Mesenteric fat pad (tissue), 1 donor: Measurements from ENCODE around the gene ESCO1. TPM values are rescaled to one million over a fixed set of nuclear protein-coding genes. Genes with fewer than 3 reads are reported as not detected.
"Not testable (repeated sequence)": the region's sequence is repeated elsewhere in the genome, so short reads cannot be mapped to it uniquely, and the experiment has no call there.

Experiments
- DNase-seq: peaks from one replicate; pipeline ENCODE4 v3.0.0-alpha.2; 2020; ENCODE audit warnings: low spot score
- total RNA-seq: library from RNA; stranded (reverse); fragmentation: NEBNext Ultra II Directional; extraction: Animal tissue kit (Norgen Biotek cat#: 25700); gene quantifications from one replicate; pipeline ENCODE4 v1.2.1, GENCODE V29; 2021
- donor health status: DM: yes; HTN: yes; CAD: no.

The ESCO1 gene
- total RNA-seq, 1 donor from 2014 or later: 11.1 TPM

DNA sequence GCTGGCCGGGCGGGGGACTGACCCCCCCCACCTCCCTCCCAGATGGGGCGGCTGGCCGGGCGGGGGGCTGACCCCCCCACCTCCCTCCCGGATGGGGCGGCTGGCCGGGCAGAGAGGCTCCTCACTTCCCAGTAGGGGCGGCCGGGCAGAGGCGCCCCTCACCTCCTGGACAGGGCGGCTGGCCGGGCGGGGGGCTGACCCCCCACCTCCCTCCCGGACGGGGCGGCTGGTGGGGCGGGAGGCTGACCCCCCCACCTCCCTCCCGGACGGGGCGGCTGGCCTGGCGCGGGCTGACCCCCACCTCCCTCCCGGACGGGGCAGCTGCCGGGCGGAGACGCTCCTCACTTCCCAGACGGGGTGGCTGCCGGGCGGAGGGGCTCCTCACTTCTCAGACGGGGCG is 8.1 kb downstream of the ESCO1 start:
- DNase-seq: not testable (repeated sequence)

DNA sequence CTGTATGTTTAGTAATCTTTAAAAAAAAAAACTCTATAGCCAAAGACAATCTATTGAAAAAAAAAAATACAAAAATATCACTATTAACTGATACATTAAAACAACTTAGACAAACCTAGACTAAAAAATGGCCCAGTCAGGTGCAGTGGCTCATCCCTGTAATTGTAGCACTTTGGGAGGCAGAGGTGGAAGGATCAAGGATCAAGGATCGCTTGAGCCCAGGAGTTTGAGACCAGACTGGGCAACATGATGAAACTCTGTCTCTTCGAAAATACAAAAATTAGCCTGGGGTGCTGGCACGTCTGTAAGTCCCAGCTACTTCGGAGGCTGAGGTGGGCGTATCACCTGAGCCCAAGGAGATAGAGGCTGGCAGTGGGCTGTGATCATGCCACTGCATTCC is 16.1 kb downstream of the ESCO1 start:
- no peak for DNase-seq

DNA sequence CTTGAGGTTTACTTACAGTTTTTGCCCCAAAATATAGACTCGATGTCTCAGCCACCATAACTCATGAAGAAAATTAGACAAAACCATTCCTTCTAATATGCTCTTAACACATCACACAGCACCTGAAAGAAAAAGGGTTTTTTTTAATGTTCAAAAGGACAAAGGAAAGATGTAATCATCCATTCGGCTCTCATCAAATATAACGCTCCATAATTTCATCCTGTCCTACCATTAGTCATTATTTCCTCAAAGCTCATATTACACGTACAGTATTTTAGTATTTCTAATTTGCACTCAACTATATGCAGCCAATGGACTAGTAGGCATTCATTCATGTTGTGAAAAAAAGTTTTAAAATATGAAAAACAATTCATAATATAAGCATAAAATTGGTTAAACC is 24.8 kb downstream of the ESCO1 start:
- no peak for DNase-seq

DNA sequence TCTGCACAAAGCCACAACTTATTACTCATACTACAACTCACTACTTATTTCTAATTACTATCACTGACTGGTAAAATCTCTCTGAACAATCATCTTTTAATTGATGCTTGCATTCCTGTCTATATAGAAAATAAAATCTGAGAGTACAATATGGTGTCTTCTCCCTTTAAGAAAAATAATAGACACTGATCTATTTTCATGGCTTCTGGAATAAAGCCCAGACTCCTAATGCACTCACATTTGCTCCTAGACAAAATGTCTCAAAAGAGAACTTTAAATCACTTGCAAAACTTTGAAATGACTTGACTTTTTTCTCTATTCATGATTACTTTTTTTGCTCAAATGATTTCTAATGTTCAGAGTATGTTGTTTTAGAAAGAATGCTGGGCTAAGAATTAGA is 28.7 kb downstream of the ESCO1 start:
- no peak for DNase-seq

DNA sequence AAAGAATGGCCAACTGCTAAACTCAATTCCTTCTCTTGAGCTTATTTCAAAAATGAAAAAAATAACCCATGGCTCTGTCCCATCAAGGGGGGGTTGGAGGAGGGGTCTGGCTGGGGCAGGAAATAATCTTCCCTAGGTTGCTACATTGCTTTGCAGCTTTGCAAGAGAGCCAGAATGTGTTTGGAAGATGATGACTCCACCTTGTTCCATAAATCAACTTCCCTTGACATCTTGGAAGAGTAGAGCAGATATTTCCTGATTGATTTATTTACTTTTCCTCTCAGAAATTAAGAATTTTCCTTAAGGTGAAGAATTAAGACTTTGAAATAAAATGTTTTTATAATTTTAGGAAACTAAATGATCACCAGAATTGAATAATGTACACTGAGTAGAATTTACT is 41.3 kb downstream of the ESCO1 start:
- DNase-seq: no peak

DNA sequence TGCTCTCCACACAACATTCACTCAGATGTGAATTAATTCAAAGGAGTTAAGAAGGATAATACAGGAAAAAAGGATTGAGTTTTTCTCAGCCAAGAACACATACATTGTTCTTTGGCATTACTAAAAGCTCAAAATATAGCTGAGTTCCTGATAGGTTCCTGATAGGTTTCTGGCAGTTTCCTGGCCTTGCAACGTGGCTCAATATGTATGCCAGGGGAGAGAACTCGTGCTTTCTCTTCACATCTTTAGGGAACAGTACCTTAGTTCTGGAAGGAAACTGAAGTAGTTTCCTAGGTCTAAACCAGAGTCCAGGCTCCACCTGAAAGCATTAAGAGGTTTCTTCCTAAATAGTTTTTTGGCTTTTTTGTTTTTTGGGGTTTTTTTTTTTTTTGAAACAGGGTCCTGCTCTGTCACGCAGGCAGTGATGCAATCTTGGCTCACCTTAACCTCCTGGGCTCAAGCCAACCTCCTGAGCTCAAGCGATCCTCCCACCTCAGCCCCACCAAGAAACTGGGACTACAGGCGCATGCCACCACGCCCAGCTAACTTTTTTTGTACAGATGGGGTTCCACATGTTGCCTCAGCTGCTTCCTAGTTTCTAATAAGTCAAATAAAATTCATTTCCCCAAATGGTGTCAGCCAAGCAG is 42.8 kb downstream of the ESCO1 start:
- DNase-seq: no peak

DNA sequence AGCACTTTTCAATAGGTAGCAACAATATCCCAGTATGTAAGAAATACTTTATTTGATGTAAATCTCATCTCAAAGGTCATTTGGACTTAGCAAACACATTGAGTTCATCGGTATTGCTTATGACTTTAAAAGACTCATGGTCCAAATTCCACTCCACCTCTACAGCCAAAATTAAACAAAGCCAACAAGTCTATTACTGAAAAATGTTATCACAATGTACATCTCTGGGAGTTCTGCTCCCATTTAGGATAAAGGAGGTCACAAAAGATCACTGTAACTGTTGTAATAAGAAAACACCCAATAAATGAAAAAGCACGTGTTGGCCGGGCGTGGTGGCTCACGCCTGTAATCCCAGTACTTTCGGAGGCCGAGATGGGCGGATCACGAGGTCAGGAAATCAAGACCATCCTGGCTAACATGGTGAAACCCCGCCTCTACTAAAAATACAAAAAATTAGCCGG is 50.0 kb downstream of the ESCO1 start:
- no peak for DNase-seq

DNA sequence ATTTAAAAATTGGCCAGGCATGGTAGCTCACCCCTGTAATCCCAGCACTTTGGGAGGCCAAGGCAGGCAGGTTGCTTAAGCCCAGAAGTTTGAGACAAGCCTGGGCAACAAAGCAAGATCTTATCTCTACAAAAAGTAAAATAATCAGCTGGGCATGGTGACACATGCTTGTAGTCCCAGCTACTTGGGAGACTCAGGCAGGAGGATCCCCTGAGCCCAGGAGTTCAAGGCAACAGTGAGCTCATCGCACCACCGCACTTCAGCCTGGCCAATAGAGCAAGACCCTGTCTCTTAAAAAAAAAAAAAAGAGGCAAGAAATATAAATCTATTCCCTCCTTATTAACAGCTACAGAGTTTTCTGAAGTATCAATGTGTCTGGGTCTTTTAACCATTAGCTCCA is 51.9 kb downstream of the ESCO1 start:
- no peak for DNase-seq

DNA sequence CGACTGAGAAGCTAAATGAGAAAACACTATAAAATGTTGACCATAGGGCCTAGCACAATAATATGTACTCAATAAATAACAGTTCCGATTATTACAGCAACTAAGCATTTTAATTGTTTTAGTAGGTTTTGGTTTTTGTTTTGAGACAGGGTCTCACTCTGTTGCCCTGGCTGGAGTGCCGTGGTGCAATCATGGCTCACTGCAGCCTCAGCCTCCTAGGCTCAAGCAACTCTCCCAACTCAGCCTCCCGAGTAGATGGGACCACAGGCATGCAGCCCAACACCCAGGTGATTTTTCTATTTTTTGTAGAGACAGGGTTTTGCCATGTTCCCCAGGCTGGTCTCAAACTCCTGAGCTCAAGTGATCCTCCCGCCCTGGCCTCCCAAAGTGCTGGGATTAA is 54.1 kb downstream of the ESCO1 start:
- DNase-seq: no peak

DNA sequence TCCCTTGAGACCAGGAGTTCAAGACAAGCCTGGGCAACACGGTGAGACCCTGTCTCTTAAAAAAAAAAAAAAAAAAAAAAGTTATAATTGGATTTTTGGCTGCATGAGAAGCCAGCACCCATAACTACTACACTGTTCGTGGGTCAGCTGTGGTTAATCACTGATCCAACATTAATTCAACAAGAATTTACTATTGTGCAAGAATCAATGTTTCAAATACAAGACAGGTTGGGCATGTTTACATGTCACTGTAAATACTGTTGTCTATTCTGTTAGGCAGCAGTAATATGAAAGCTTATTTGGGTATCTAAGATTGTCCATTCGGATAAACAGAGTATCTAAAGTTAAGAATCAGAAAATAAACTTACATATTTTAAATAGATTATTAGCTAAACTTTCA is 62.3 kb downstream of the ESCO1 start:
- no peak for DNase-seq

DNA sequence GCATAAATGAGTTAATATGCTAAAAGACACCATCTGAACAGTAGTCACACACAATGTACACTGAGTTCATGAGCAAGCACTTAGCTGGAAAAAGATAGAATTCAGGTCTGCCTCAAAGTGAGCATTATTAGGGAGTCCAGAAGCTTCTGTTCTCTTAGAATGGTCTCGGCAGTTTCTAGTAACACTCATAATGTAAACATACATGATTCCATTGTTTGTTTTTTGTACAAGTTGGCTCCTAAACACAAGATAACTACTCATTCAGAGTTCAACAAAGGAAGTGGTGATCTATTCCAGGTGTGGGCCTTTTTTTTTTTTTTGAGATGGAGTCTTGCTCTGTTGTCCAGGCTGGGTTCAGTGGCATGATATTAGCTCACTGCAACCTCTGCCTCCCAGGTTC is 66.2 kb downstream of the ESCO1 start:
- no peak for DNase-seq

DNA sequence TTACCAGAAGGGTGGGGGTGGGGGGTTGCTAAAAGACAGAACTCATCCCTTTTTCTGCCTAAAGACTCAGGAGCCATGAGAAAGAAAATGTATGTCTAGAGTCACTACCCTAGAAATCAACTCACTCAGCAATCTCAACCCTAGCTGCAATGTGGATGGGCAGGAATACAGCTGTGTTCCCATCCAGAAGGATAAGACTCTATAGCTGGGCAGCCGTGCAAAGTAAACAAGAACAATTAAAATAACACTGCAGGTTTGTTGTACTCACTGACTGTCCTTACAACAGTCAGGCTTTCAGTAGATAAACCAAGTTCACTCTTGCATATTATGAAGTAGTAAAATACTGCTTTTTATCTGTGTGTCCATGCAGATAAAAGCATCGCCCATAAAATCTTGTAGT is 74.0 kb downstream of the ESCO1 start:
- DNase-seq: no peak

DNA sequence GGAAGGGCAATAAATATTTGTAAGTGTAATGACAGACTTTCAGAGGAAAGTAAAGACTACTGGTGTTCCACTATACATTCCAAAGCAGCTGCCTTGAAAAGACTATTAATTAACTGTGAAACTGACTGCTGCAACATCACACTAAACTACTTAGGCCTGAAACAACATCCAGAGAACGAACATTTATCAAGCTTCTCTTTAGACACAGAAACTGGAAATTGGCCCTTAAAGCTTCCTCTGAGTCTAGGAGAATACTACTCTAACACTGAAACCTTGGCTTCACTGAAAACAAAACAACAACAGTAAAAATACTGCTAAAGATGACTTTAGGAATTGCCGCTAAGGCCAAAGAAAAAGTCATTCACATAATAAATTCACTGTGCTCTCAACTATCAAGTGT is 74.6 kb downstream of the ESCO1 start:
- DNase-seq: no peak

DNA sequence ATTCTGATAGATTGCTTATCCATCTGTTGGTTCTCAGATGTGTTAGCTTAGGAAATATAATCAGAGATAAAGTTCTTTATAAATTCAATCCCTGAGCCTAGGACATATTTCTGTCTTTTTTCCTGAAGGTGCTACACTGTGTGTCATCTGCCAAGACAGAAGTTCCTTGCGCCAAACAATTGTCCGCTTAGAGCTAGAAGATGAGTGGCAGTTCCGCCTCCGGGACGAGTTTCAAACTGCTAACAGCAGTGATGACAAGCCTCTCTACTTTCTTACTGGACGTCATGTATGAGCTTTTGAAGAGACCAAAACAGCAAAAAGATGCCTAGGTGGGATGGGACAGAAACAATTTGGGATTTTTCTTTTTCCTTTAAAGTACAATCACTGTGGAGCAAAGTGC is 78.0 kb downstream of the ESCO1 start:
- DNase-seq: no peak

DNA sequence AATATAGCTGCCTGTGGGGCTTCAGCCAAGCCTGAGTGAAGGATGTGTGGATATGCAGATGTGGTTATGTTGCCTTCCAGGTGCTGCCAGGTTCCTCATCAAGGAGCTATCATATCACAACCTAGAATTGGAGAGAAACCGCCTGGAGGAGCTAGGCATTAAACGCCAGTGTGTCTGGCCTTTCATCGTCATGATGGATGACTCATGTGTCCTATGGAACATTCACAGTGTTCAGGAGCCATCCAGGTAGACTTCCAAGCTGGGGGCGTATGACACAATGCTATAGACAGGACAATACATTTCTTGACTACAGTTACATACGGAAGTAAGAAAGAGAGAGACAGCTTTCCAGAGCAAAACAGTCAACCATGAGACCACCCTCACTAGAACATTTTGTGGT is 86.8 kb downstream of the ESCO1 start:
- DNase-seq: no peak

DNA sequence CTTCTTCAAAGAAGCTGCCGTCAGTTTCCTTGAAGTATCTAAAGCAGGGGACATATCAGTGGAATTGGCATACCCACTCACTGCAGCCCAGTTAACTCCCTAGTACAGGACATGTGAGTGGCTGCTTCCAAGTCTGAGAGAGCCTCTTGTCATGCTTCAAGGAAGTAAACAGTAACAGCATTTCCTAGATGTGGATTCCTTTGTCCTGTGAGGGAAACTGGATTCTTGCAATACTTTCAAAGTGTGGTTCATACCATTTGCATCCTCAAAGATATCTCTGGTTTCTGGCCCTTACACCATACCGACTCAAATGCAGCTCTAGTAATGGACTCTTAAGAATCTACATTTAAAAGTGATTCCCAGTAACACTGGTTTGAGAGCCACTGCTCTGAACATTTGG is 87.2 kb downstream of the ESCO1 start:
- no peak for DNase-seq

DNA sequence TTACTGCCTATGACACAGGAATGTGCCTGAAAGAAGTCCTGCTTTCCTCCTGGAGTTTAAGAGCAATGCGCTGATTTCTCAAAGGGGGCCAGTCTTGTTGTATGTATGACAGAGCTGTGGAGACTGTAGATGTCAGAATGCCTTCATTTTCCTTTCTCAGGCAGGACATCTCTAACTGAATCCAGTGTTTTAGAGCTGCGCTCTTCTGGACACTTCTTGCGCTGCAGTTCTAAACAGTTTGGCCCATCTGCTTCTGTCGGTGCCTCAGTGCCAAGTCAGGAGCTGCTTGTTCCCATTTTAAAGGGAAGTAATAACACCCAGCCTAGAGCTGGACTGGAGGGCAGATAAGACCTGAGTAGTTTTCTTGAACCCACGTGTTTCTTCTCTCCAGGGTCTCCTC is 91.4 kb downstream of the ESCO1 start:
- DNase-seq: no peak

DNA sequence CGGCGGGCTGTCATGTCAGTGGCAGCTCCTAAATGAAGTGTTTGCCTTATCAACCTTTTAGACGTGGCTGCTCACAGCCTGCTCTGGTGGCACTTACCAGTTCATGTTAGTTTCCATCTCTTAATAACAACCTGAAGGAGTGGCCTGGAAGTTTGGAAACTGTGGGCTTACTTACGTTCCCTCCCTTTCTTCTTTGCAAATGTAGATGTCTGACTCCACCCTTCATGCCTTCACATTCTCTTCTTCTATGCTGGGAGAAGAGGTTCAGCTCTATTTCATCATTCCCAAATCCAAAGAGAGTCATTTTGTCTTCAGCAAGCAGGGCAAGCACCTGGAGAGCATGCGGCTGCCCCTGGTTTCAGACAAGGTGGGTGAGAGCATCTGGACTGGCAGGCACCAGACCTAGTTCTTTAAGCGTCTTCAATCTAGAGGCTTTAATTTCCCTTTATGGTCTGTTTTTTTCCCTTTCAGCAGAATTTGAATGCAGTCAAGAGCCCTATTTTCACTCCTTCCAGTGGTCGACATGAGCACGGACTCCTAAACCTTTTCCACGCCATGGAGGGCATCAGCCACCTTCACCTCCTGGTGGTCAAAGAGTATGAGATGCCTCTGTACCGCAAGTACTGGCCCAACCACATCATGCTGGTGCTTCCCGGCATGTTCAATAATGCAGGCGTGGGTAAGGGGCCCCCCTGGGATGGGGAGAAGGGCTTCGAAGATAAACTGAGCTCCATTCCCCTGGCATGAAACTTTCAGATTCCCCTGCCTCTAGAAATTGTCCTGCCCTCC is 92.4 kb downstream of the ESCO1 start:
- no peak for DNase-seq

DNA sequence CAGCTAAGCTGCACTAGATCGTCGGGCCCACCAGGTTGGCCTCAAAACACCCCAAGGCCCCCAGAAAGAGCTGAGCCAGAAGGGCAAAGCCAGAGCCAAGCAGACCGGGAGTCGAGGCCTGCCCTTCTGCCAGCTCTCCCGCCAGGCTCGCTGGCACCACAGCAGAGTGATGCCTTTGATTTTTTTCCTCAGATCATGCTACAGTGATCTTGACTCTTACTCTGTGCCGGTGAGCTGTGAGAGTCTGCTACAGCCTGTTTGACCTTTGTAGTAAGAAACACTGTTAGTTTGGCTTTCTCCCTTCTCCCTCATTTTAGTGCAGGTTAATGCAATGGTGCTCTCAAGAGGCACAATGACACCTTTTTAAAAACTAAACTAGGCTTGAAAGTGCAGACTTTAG is 97.8 kb downstream of the ESCO1 start:
- no peak for DNase-seq

DNA sequence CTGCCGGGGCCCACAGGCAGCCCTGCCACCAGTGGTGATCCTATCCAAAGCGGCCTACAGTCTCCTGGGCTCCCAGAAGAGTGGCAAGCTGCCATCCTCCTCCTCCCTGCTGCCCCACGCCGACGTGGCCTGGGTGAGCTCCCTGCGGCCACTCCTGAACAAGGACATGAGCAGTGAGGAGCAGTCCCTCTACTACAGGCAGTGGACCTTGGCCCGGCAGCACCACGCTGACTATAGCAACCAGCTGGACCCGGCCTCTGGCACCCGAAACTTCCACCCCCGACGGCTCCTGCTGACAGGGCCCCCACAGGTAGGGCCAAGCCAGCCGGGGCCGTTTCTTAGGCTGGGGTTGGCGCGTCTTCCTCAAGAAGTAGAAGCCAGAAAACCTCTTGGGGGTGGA is 100.5 kb downstream of the ESCO1 start:
- no peak for DNase-seq

DNA sequence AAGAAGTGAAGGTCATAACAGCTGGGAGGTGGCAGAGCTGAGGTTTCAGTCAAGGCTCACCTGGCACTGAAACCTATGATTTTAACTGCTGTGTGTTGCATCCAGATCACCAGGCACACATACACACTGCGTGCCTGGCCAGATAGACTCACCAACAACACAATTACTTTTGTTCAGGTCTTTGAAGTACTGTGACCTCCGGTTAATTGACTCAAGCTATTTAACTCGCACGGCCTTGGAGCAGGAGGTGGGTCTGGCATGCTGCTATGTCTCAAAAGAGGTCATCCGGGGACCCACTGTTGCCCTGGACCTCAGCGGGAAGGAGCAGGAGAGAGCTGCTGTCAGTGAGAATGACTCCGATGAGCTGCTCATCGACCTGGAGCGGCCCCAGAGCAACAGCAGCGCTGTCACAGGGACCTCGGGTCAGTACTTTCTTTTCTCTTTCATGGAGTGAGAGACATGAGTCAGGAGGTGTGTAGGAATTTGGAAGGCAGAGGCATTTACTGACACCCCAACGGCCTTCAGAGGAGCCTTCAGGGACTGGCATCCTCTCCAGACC is 104.1 kb downstream of the ESCO1 start:
- DNase-seq: no peak

DNA sequence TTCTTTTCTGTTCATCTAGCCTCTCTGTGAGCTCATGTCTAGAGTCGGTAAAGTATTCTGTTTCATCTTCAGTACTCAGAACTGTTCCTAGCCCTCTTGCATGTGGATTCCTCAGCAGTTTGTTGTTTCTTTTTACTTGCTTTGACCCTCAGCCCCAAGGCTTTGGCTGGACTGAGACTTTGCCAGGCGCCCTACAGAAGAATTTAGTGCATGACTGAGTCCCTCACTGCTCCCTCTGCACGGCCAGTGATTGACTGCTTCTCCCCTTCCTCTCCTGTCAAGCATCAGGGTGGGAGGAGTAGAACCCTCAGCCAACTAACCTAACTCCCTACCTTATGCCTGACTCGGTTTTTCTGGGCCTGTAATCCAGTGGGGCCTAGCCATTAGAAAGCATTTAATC is 109.8 kb downstream of the ESCO1 start:
- no peak for DNase-seq
